ENCODE data around the gene TAX1BP1.

DNA sequence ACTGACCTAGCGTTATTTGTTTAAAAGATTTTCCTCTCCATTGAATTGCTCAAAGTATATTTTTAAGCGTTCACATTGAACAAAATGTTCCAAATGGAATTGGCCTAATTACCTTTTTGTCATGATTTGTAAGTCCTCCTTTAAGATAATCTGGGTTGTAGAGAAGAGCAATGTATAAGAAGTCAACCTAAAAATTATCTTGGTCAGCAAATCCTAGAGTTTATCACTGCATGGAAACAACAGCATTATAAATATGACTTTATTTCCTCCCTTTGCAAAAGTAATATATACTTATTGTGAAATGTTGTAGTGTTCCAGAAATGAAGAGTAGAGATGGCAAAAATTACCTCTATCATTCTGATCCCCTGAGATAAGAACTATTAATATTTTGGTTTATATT, 59.2 kb downstream of the TAX1BP1 start:
- TF ChIP-seq, protein P1, sequence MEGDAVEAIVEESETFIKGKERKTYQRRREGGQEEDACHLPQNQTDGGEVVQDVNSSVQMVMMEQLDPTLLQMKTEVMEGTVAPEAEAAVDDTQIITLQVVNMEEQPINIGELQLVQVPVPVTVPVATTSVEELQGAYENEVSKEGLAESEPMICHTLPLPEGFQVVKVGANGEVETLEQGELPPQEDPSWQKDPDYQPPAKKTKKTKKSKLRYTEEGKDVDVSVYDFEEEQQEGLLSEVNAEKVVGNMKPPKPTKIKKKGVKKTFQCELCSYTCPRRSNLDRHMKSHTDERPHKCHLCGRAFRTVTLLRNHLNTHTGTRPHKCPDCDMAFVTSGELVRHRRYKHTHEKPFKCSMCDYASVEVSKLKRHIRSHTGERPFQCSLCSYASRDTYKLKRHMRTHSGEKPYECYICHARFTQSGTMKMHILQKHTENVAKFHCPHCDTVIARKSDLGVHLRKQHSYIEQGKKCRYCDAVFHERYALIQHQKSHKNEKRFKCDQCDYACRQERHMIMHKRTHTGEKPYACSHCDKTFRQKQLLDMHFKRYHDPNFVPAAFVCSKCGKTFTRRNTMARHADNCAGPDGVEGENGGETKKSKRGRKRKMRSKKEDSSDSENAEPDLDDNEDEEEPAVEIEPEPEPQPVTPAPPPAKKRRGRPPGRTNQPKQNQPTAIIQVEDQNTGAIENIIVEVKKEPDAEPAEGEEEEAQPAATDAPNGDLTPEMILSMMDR (IDR thresholded peaks at IDR 0.05), result no peak
- no peak for TF ChIP-seq EP300 (IDR thresholded peaks at IDR 0.05)
- TF ChIP-seq POLR2A (IDR thresholded peaks at IDR 0.05), result no peak
